IMR-90 (cell line): ENCODE results near the gene MCF2L2. TPM values are rescaled to one million over a fixed set of nuclear protein-coding genes. Genes with fewer than 3 reads are reported as not detected.
A peak's percentile ranks its signal among the peaks of the same experiment; 100 is the strongest.

Source experiments
- ATAC-seq: fragments of 200-7000 bp; cut with Tn5 transposase; 2 replicates; pipeline ENCODE4 v1.9.1; 2020; ENCODE audit warnings: low read depth, mild to moderate bottlenecking, moderate library complexity
- BruUV-seq: library from RNA; stranded (reverse); fragments of 400-500 nt; replicated peaks from 2 replicates; lab custom pipeline; 2021; lab: Mats Ljungman, UMichigan
- CTCF ChIA-PET: fragments of 300-600 bp; formaldehyde crosslinking; extraction: SDS; loops from one replicate; lab custom pipeline; 2021; ENCODE audit warnings: antibody characterized with exemption; lab: Yijun Ruan, JAX
- POLR2A ChIA-PET: fragments of 300-600 bp; sonication (Branson Sonifier 250); formaldehyde crosslinking; loops from one replicate; lab custom pipeline; 2022; ENCODE audit warnings: antibody characterized with exemption; ENCODE audit not compliant: unreplicated experiment; lab: Charles Lee
- DNase-seq: peaks from one replicate; pipeline ENCODE4 v3.0.0; 2013
- H2AFZ ChIP-seq: replicated peaks from 2 replicates; pipeline ENCODE3; 2013; ENCODE audit warnings: low read length, mild to moderate bottlenecking; ENCODE audit not compliant: poor library complexity
- H2AK5ac ChIP-seq: 2 replicates; pipeline ENCODE4 v1.6.1; 2013; ENCODE audit warnings: low read depth, low read length, inconsistent platforms
- H2AK9ac ChIP-seq: replicated peaks from 2 replicates; pipeline ENCODE3; 2013; ENCODE audit warnings: mild to moderate bottlenecking, low read depth, low read length, moderate library complexity; ENCODE audit not compliant: poor library complexity
- H2BK120ac ChIP-seq: 2 replicates; pipeline ENCODE4 v1.6.1; 2013; ENCODE audit warnings: low read depth, low read length, inconsistent platforms
- H2BK15ac ChIP-seq: 3 replicates; pipeline ENCODE4 v1.6.1; 2013; ENCODE audit warnings: low read depth, low read length, inconsistent platforms
- H2BK20ac ChIP-seq: 2 replicates; pipeline ENCODE4 v1.6.1; 2013; ENCODE audit warnings: low read depth, mild to moderate bottlenecking, inconsistent platforms, low read length, moderate library complexity
- H2BK5ac ChIP-seq: 2 replicates; pipeline ENCODE4 v1.6.1; 2013; ENCODE audit warnings: mild to moderate bottlenecking, low read depth, low read length, inconsistent platforms; ENCODE audit not compliant: poor library complexity, severe bottlenecking
- H3K14ac ChIP-seq: replicated peaks from 2 replicates; pipeline ENCODE4 v1.6.1; 2013; ENCODE audit warnings: low read depth, low read length, inconsistent platforms
- H3K18ac ChIP-seq: 2 replicates; pipeline ENCODE4 v1.6.1; 2013; ENCODE audit warnings: low read depth, low read length, control low read depth
- H3K23ac ChIP-seq: 2 replicates; pipeline ENCODE4 v1.6.1; 2013; ENCODE audit warnings: low read depth, low read length, inconsistent platforms
- H3K27ac ChIP-seq: 2 replicates; pipeline ENCODE4 v1.5.1; 2013; ENCODE audit warnings: mild to moderate bottlenecking, control low read depth, low read length; ENCODE audit not compliant: insufficient read depth
- H3K27me3 ChIP-seq: 2 replicates; pipeline ENCODE4 v1.6.1; 2013; ENCODE audit warnings: low read length; ENCODE audit not compliant: control insufficient read depth, insufficient read depth
- H3K36me3 ChIP-seq: 2 replicates; pipeline ENCODE4 v1.6.1; 2013; ENCODE audit warnings: low read length, mixed read lengths; ENCODE audit not compliant: control insufficient read depth, insufficient read depth
- H3K4ac ChIP-seq: 2 replicates; pipeline ENCODE4 v1.6.1; 2013; ENCODE audit warnings: low read depth, low read length, inconsistent platforms
- H3K4me1 ChIP-seq: 2 replicates; pipeline ENCODE4 v1.6.1; 2013; ENCODE audit warnings: low read length, mixed read lengths; ENCODE audit not compliant: control insufficient read depth, insufficient read depth
- H3K4me2 ChIP-seq: 2 replicates; pipeline ENCODE4 v1.6.1; 2013; ENCODE audit warnings: low read depth, mild to moderate bottlenecking, control low read depth, low read length, moderate library complexity
- H3K4me3 ChIP-seq: 2 replicates; pipeline ENCODE4 v1.5.1; 2013; ENCODE audit warnings: low read depth, mild to moderate bottlenecking, control low read depth, low read length, moderate library complexity; ENCODE audit not compliant: insufficient read depth
- H3K56ac ChIP-seq: 2 replicates; pipeline ENCODE4 v1.6.1; 2013; ENCODE audit warnings: low read length, inconsistent platforms; ENCODE audit not compliant: insufficient read depth; ENCODE audit errors: extremely low read depth
- H3K79me1 ChIP-seq, 2 experiments: 2 replicates each; pipeline ENCODE4 v1.6.1; 2013; ENCODE audit warnings: low read length in 2 of 2, inconsistent platforms in 1 of 2, low read depth in 1 of 2
- H3K9ac ChIP-seq: 2 replicates; pipeline ENCODE4 v1.6.1; 2013; ENCODE audit warnings: low read depth, low read length, control low read depth
- H3K9me1 ChIP-seq: 2 replicates; pipeline ENCODE4 v1.6.1; 2013; ENCODE audit warnings: low read length, inconsistent platforms; ENCODE audit not compliant: insufficient read depth
- H3K9me3 ChIP-seq: 2 replicates; pipeline ENCODE4 v1.6.1; 2013; ENCODE audit warnings: low read length; ENCODE audit not compliant: control insufficient read depth, insufficient read depth
- H4K20me1 ChIP-seq: 2 replicates; pipeline ENCODE4 v1.6.1; 2013; ENCODE audit warnings: low read length, inconsistent platforms; ENCODE audit not compliant: insufficient read depth
- H4K5ac ChIP-seq: 2 replicates; pipeline ENCODE4 v1.6.1; 2013; ENCODE audit warnings: mild to moderate bottlenecking, low read depth, low read length, control low read depth
- H4K8ac ChIP-seq, 2 experiments: 2 replicates each; pipeline ENCODE4 v1.6.1; 2013; ENCODE audit warnings: low read depth in 2 of 2, low read length in 2 of 2, control low read depth in 1 of 2, inconsistent platforms in 1 of 2
- H4K91ac ChIP-seq: 2 replicates; pipeline ENCODE4 v1.6.1; 2013; ENCODE audit warnings: low read depth, low read length, inconsistent platforms; ENCODE audit not compliant: insufficient read depth
- BHLHE40 ChIP-seq: fragments of 150-350 bp; IDR thresholded peaks from 2 replicates; pipeline ENCODE4 v1.6.1; 2016; ENCODE audit warnings: mild to moderate bottlenecking, low read depth, low read length
- CEBPB ChIP-seq: IDR thresholded peaks from 2 replicates; pipeline ENCODE4 v1.6.1; 2012; ENCODE audit warnings: low read depth, low read length, improper control_type of control experiment
- CTCF ChIP-seq: conservative IDR thresholded peaks from 2 replicates; pipeline ENCODE4 v1.5.1; 2012; ENCODE audit warnings: mild to moderate bottlenecking, low read depth, low read length, improper control_type of control experiment
- ELK1 ChIP-seq: fragments of 150-350 bp; IDR thresholded peaks from 2 replicates; pipeline ENCODE4 v1.6.1; 2016; ENCODE audit warnings: low read depth, mild to moderate bottlenecking, low read length, moderate library complexity, borderline replicate concordance
- MAFK ChIP-seq: IDR thresholded peaks from 2 replicates; pipeline ENCODE4 v1.6.1; 2012; ENCODE audit warnings: low read depth, low read length, improper control_type of control experiment
- MXI1 ChIP-seq: IDR thresholded peaks from 2 replicates; pipeline ENCODE4 v1.6.1; 2012; ENCODE audit warnings: low read depth, mild to moderate bottlenecking, low read length, moderate library complexity, borderline replicate concordance
- POLR2A ChIP-seq: IDR thresholded peaks from 2 replicates; pipeline ENCODE4 v1.6.1; 2012; ENCODE audit warnings: mild to moderate bottlenecking, low read depth, low read length
- RAD21 ChIP-seq: IDR thresholded peaks from 2 replicates; pipeline ENCODE4 v1.6.1; 2012; ENCODE audit warnings: low read length, improper control_type of control experiment
- RCOR1 ChIP-seq: IDR thresholded peaks from 2 replicates; pipeline ENCODE4 v1.6.1; 2012; ENCODE audit warnings: mild to moderate bottlenecking, low read length, improper control_type of control experiment; ENCODE audit not compliant: insufficient replicate concordance
- USF2 ChIP-seq: fragments of 150-350 bp; IDR thresholded peaks from 2 replicates; pipeline ENCODE4 v1.6.1; 2017; ENCODE audit warnings: mild to moderate bottlenecking, antibody characterized with exemption, low read length, low read depth
- WGBS, 2 experiments: methylation state at CpG; one replicate each; pipeline versions ENCODE4 v1.1.5 to v1.1.7; 2013; ENCODE audit warnings: missing lambda C conversion rate in 2 of 2; ENCODE audit not compliant: insufficient read length in 1 of 2; ENCODE audit errors: extremely low coverage in 2 of 2; 5-methylcytosine and 5-hydroxymethylcytosine counted together
- dilution Hi-C: fragments of 300-500 bp; cut with HindIII; formaldehyde crosslinking; loops from one replicate; pipeline ENCODE4 v1.14.3; 2018; ENCODE audit warnings: low sequenced_read_pairs; ENCODE audit not compliant: unreplicated experiment
- in situ Hi-C: fragments of 300-500 bp; cut with MboI; formaldehyde crosslinking; loops from 3 replicates; pipeline ENCODE4 v1.14.3; 2019; ENCODE audit warnings: low sequenced_read_pairs, inconsistent platforms, mixed read lengths
- intact Hi-C: fragments of 100-400 bp; cut with micrococcal nuclease; formaldehyde crosslinking; loops from 2 replicates; pipeline ENCODE4 v1.10.0; 2022
- polyA plus RNA-seq, 3 experiments: library from polyadenylated mRNA; depleted of rRNA; stranded (reverse); fragments of >200 nt; gene quantifications; 2 replicates each; pipeline ENCODE4 v1.2.3, GENCODE V29; 2012; ENCODE audit warnings: low replicate concordance in 1 of 3
- total RNA-seq: library from RNA; depleted of rRNA; stranded (reverse); fragments of >200 nt; gene quantifications from 2 replicates; pipeline ENCODE4 v1.2.3, GENCODE V29; 2012

MCF2L2 gene
- total and polyA plus RNA-seq, 2 of the 4 experiments (the other 2 are of a cell fraction), result under 0.01 TPM; not detected in 1

GRCh38 chr3:183275418-183275817 lies 153.0 kb downstream of the MCF2L2 start:
- H2AK5ac ChIP-seq, result no peak overlapping the region
- WGBS, 2 experiments, result no CpG with 5 or more reads among the region's 2 CpGs
- BruUV-seq, result no TSS peak
- H4K20me1 ChIP-seq, result no peaks in the 10 kb centered on the region
- H3K9ac ChIP-seq, result no peak overlapping the region
- H3K79me1 ChIP-seq, result no peaks in the 10 kb centered on the region
- ATAC-seq, result peak; percentile 48; the same call in 1 of the 2 replicates
- H3K36me3 ChIP-seq, result no peaks in the 10 kb centered on the region
- H2AFZ ChIP-seq, result no peak overlapping the region
- intact Hi-C loops (no loop called here), in situ Hi-C loops (no loop called here), dilution Hi-C loops (no loop called here)
- no peaks in the 10 kb centered on the region for H3K9me3 ChIP-seq
- no peak overlapping the region for H2BK20ac ChIP-seq
- H3K56ac ChIP-seq, result no peak overlapping the region
- H2BK5ac ChIP-seq, result no peak overlapping the region
- no peak overlapping the region for H3K4ac ChIP-seq
- H3K14ac ChIP-seq, result no peak overlapping the region
- H3K27me3 ChIP-seq, result no peaks in the 10 kb centered on the region
- ChIA-PET CTCF (no interaction called here), POLR2A (no interaction called here)
- no peak overlapping the region for H3K18ac ChIP-seq
- TF ChIP-seq POLR2A (no peak), RCOR1 (no peak), BHLHE40 (no peak), ELK1 (no peak), MXI1 (no peak), MAFK (no peak), USF2 (no peak), RAD21 (no peak), CTCF (no peak), CEBPB (no peak)
- no peak overlapping the region for H2BK15ac ChIP-seq
- DNase-seq, result peak; percentile 80
- no peak overlapping the region for H4K8ac ChIP-seq
- H3K4me2 ChIP-seq, result no peak overlapping the region
- H3K27ac ChIP-seq, result no peak overlapping the region
- no peaks in the 10 kb centered on the region for H3K9me1 ChIP-seq
- no peak overlapping the region for H2BK120ac ChIP-seq
- H3K23ac ChIP-seq, result no peak overlapping the region
- no peak overlapping the region for H3K4me3 ChIP-seq
- no peaks in the 10 kb centered on the region; the same call in 1 of the 2 replicates for H3K4me1 ChIP-seq
- H4K91ac ChIP-seq, result no peak overlapping the region
- no peak overlapping the region for H4K5ac ChIP-seq
- no peak overlapping the region for H2AK9ac ChIP-seq
